GM12865 (cell line): ENCODE data around the gene BRIP1.

ENCODE experiments used
- DNase-seq: peaks from one replicate; pipeline ENCODE4 v3.0.0; 2010; ENCODE audit warnings: low read depth
- H3K4me3 ChIP-seq: 2 replicates; pipeline ENCODE4 v1.5.1; 2011; ENCODE audit warnings: mild to moderate bottlenecking, low read depth, low read length, control low read depth
- CTCF ChIP-seq: IDR thresholded peaks from 2 replicates; pipeline ENCODE4 v1.5.1; 2011; ENCODE audit warnings: low read length, control low read depth, low read depth, inconsistent platforms; ENCODE audit not compliant: insufficient read depth; ENCODE audit errors: missing control alignments

Gene BRIP1

GRCh38 chr17:61837175-61838051, 25.9 kb downstream of the BRIP1 start:
- TF ChIP-seq CTCF, result peak; percentile 72
- DNase-seq, result peak; percentile 77
- H3K4me3 ChIP-seq, result no peak overlapping the region

- no peak overlapping the region for H3K4me3 ChIP-seq
- no peak for DNase-seq
- no peak for TF ChIP-seq CTCF
Measured at GRCh38 chr17:61836266-61837174, 26.8 kb downstream of the BRIP1 start.

GRCh38 chr17:61835606-61836005, 27.7 kb downstream of the BRIP1 start:
- no peak for TF ChIP-seq CTCF
- no peak for DNase-seq
- no peak overlapping the region for H3K4me3 ChIP-seq

- no peak for TF ChIP-seq CTCF
- no peak overlapping the region for H3K4me3 ChIP-seq
Measured at GRCh38 chr17:61834610-61835009, 28.7 kb downstream of the BRIP1 start.

GRCh38 chr17:61833536-61834193, 29.7 kb downstream of the BRIP1 start:
- TF ChIP-seq CTCF, result no peak
- DNase-seq, result no peak
- no peak overlapping the region for H3K4me3 ChIP-seq

More at GRCh38 chr17:61834610-61835009, 28.7 kb downstream of the BRIP1 start:
- DNase-seq, result no peak

- no peak overlapping the region for H3K4me3 ChIP-seq
- no peak for DNase-seq
- no peak for TF ChIP-seq CTCF
Measured at GRCh38 chr17:61832463-61832862, 30.9 kb downstream of the BRIP1 start.
